HL-60 (cell line): ENCODE results near the gene SPEN.
A peak's percentile ranks its signal among the peaks of the same experiment; 100 is the strongest.

Source experiments
- POLR2AphosphoS5 ChIP-seq: IDR thresholded peaks from 2 replicates; pipeline ENCODE4 v1.6.1; 2012; ENCODE audit warnings: low read depth
- TF ChIP-seq, protein P1 (sequence below): IDR thresholded peaks from 2 replicates; pipeline ENCODE4 v1.6.1; 2012; ENCODE audit warnings: low read depth; ENCODE audit not compliant: insufficient replicate concordance

DNA sequence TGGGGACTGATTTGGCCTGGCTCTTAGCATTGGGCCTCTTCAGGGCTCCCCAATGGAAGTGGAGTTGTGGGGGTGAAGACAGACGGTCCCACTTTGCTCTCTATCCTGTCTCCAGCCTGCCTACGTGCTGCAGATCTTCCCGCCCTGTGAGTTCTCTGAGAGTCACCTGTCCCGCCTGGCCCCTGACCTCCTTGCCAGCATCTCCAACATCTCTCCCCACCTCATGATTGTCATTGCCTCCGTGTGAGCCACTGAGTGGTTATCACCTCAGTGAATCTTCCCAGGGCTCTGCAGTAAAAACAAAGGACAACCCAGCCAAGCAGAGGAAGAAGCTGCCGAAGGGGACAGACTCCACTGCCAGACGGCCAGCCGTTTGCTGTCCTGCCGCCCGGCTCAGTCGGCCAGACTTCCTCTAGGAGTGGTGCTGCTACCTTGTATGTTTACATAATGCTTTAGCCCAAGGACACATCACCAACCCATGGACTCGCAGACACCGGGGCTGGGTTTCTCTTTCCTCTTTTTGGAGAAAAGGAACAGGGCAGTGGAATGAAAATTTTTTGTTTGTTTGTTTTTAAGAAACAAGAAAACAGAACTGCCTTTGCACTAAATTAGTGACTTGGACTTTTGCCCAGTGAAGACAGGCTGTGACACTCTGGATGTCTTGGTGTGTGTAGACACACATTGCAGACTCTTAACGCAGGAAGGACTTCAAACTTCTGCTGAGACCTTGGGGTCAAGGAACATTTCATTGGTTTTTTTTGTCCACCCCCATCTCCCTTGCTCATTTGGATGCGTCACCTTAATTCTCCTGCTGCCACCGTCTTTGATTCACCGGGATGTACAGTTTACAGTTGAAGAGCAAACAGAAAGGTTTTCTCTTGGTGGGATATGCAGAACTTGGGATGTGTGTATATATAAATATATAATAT lies 91.9 kb downstream of the SPEN start:
- TF ChIP-seq POLR2AphosphoS5: peak; percentile 19; the same call in 1 of the 2 replicates
- TF ChIP-seq, protein P1, sequence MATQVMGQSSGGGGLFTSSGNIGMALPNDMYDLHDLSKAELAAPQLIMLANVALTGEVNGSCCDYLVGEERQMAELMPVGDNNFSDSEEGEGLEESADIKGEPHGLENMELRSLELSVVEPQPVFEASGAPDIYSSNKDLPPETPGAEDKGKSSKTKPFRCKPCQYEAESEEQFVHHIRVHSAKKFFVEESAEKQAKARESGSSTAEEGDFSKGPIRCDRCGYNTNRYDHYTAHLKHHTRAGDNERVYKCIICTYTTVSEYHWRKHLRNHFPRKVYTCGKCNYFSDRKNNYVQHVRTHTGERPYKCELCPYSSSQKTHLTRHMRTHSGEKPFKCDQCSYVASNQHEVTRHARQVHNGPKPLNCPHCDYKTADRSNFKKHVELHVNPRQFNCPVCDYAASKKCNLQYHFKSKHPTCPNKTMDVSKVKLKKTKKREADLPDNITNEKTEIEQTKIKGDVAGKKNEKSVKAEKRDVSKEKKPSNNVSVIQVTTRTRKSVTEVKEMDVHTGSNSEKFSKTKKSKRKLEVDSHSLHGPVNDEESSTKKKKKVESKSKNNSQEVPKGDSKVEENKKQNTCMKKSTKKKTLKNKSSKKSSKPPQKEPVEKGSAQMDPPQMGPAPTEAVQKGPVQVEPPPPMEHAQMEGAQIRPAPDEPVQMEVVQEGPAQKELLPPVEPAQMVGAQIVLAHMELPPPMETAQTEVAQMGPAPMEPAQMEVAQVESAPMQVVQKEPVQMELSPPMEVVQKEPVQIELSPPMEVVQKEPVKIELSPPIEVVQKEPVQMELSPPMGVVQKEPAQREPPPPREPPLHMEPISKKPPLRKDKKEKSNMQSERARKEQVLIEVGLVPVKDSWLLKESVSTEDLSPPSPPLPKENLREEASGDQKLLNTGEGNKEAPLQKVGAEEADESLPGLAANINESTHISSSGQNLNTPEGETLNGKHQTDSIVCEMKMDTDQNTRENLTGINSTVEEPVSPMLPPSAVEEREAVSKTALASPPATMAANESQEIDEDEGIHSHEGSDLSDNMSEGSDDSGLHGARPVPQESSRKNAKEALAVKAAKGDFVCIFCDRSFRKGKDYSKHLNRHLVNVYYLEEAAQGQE: no peak
